Vagina (tissue), 2 donors: ENCODE measurements around the gene IL31RA. TPM values are rescaled to one million over a fixed set of nuclear protein-coding genes. Genes with fewer than 3 reads are reported as not detected.

Experiments
- DNase-seq, 2 donors: peaks; one replicate each; pipeline ENCODE4 v3.0.0-alpha.2; 2017; ENCODE audit errors: extremely low spot score in 2 of 2
- H3K27ac ChIP-seq: fragments of 200-600 bp; sonication (generic); one replicate; pipeline ENCODE4 v1.5.1; 2019
- H3K27me3 ChIP-seq: fragments of 200-600 bp; sonication (generic); one replicate; pipeline ENCODE4 v1.5.1; 2019
- H3K36me3 ChIP-seq, 2 donors: fragments of 200-600 bp; sonication (generic); one replicate each; pipeline ENCODE4 v1.5.1; 2017 to 2019
- H3K4me1 ChIP-seq: fragments of 200-600 bp; sonication (generic); one replicate; pipeline ENCODE4 v1.5.1; 2019
- H3K4me3 ChIP-seq, 2 donors: fragments of 200-600 bp; sonication (generic); 1 replicate in 1 of 2; 2 replicates in 1 of 2; pipeline ENCODE4 v1.5.1; 2016 to 2019
- H3K9me3 ChIP-seq: fragments of 200-600 bp; sonication (generic); one replicate; pipeline ENCODE4 v1.5.1; 2019
- CTCF ChIP-seq, 3 experiments: fragments of 450-650 bp in 2 of 3; fragments of 200-600 bp in 1 of 3; sonication (generic) in 1 of 3; IDR thresholded peaks; one replicate each; pipeline ENCODE4 v1.5.1; 2017 to 2019; ENCODE audit warnings: antibody characterized with exemption in 3 of 3, mild to moderate bottlenecking in 2 of 3, moderate library complexity in 2 of 3
- POLR2A ChIP-seq, 2 donors: fragments of 450-650 bp; IDR thresholded peaks; one replicate each; pipeline ENCODE4 v1.6.1; 2017; ENCODE audit warnings: antibody characterized with exemption in 2 of 2, mild to moderate bottlenecking in 2 of 2, moderate library complexity in 2 of 2
- POLR2AphosphoS5 ChIP-seq, 2 donors: sonication (generic); formaldehyde crosslinking; IDR thresholded peaks; one replicate each; pipeline ENCODE4 v1.9.0; 2017; ENCODE audit warnings: antibody characterized with exemption in 2 of 2, mild to moderate bottlenecking in 2 of 2, low read depth in 1 of 2; ENCODE audit not compliant: insufficient read depth in 1 of 2
- intact Hi-C: fragments of 100-400 bp; cut with DNase I; formaldehyde crosslinking; loops from one replicate; pipeline ENCODE4 v1.15.1; 2023
- total RNA-seq: library from RNA; depleted of rRNA; stranded (reverse); fragments of >200 nt; gene quantifications from one replicate; pipeline ENCODE4 v1.2.3, GENCODE V29; 2016

The IL31RA gene
- total RNA-seq, 1 donor from 2014 or later = not detected

- Histone ChIP-seq H3K4me1 (no peaks in the 10 kb centered on the region), H3K27me3 (no peaks in the 10 kb centered on the region), H3K36me3 (no peaks in the 10 kb centered on the region), H3K27ac (no peak overlapping the region), H3K9me3 (no peaks in the 10 kb centered on the region), H3K4me3 (no peak overlapping the region)
- intact Hi-C loops = no loop called here
- DNase-seq = no peak
- TF ChIP-seq CTCF (IDR thresholded peaks at IDR 0.05) (no peak), POLR2A (IDR thresholded peaks at IDR 0.05) (no peak), POLR2AphosphoS5 (IDR thresholded peaks at IDR 0.05; ENCODE audit: insufficient read depth in 1 of 2, low read depth in 1 of 2) (no peak)
Observed at GRCh38 chr5:55915783-55916182, 64.6 kb downstream of the IL31RA start.

GRCh38 chr5:55916986-55917385 is 65.8 kb downstream of the IL31RA start:
- no peaks in the 10 kb centered on the region for H3K9me3 ChIP-seq
- H3K36me3 ChIP-seq = no peaks in the 10 kb centered on the region
- intact Hi-C loops = no loop called here
- H3K27me3 ChIP-seq = no peaks in the 10 kb centered on the region
- no peak overlapping the region for H3K4me3 ChIP-seq
- H3K4me1 ChIP-seq = no peaks in the 10 kb centered on the region
- H3K27ac ChIP-seq = no peak overlapping the region
- TF ChIP-seq POLR2A (IDR thresholded peaks at IDR 0.05) (no peak), CTCF (IDR thresholded peaks at IDR 0.05) (no peak), POLR2AphosphoS5 (IDR thresholded peaks at IDR 0.05; ENCODE audit: insufficient read depth in 1 of 2, low read depth in 1 of 2) (no peak)
- peak in 1 of 2 donors; percentile 56 for DNase-seq

GRCh38 chr5:55917402-55918086 is 66.4 kb downstream of the IL31RA start:
- intact Hi-C loops = no loop called here
- peak in 1 of 2 donors; percentile 67 for DNase-seq
- Histone ChIP-seq H3K36me3 (no peaks in the 10 kb centered on the region), H3K4me3 (no peak overlapping the region), H3K4me1 (no peaks in the 10 kb centered on the region), H3K9me3 (no peaks in the 10 kb centered on the region), H3K27me3 (no peaks in the 10 kb centered on the region), H3K27ac (no peak overlapping the region)
- no peak for TF ChIP-seq CTCF (IDR thresholded peaks at IDR 0.05)
- TF ChIP-seq POLR2A (IDR thresholded peaks at IDR 0.05) = no peak
- TF ChIP-seq POLR2AphosphoS5 (IDR thresholded peaks at IDR 0.05; ENCODE audit: insufficient read depth in 1 of 2, low read depth in 1 of 2) = no peak

DNA sequence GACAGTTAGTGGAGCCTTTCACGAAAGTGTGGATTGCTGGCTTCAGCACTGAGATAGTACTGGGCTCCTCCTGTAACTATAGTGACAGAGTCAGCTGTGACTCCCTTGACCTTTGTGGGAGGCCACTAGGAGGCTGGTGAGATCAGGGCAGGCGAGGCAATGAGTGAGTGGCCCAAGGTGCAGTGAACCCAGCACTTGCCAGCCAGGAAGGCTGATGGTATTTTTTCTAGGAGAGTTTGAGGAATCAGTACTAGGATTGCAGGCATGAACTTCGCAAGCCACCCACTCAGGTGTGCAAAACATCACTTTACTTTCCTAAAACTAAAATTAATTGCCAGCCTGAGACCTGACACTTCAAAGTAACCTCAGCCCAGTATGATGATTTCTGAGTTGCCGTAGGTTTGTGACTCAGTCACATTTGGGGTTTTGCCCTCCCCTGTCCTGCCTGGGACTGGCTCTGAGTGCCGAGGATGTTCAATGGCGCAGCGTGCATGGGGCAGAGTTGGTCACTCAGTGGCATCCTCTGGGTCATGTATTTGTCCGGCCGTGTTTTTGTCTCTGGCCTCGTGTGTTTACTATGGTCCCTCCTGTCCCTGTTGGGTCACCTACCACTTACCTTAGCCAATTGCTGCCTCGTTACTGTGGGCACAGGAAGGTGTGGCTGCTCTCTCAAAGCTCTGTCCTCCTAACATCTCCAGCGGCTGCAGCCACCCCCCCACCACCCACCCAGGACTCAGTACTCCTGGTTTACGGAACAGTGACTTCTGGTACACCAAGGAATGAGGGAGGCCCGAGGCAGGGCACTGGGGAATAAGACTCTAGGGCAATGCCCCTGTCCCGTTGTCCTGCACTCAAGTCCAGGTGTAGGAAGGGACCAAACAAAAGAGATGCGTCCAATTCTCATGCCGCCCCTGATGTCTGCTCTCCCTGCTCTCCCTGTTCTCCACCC is 67.2 kb downstream of the IL31RA start:
- peak in 1 of 2 donors; percentile 67 for DNase-seq
- no peaks in the 10 kb centered on the region for H3K36me3 ChIP-seq
- H3K27ac ChIP-seq = no peak overlapping the region
- no peak overlapping the region for H3K4me3 ChIP-seq
- H3K9me3 ChIP-seq = no peaks in the 10 kb centered on the region
- no peaks in the 10 kb centered on the region for H3K27me3 ChIP-seq
- TF ChIP-seq POLR2A (IDR thresholded peaks at IDR 0.05) (no peak), POLR2AphosphoS5 (IDR thresholded peaks at IDR 0.05; ENCODE audit: insufficient read depth in 1 of 2, low read depth in 1 of 2) (no peak), CTCF (IDR thresholded peaks at IDR 0.05) (no peak)
- intact Hi-C loops = no loop called here
- H3K4me1 ChIP-seq = no peaks in the 10 kb centered on the region
